ENCODE results near the gene NEGR1.

Gene NEGR1

GRCh38 chr1:71603044-71603776 lies 679.1 kb downstream of the NEGR1 start:
- DNase-seq, result no peak

DNA sequence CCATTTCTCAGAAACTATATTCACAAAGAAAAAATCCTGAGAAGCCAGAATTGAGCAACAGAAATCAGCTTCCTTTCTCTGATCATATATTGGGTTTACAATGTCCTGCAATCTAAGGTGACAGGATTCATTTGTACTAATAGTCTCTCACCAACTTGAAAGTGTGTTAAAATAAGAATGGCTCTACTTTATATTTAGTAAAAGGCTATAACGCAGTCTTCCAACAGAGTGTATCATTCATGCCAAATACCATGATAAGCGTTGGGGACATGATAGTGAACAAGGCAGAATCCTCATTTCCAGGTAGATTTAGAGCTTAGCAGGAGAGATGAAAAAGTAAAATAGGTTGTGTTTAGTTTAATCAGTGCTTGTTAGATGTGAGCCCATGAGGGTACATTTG lies 682.3 kb downstream of the NEGR1 start:
- no peak for DNase-seq

DNA sequence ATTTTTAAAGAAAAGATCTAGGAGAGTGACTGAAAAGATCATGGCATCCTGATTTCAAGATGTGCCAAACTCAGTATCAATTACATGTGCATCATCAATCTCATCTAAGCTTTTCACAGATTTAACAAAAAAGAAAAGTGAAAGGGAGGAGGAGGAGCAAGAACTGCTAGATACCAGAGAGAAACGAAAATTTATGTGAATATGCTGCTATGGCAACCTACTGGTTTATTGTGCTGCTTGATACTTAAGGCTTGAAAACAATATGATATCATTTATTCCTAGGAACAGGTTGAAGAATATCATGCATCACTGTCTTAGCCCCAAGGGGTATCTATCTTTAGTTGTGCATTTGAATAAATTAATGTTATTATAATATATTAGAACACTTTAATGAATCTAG lies 683.0 kb downstream of the NEGR1 start:
- no peak for DNase-seq

DNA sequence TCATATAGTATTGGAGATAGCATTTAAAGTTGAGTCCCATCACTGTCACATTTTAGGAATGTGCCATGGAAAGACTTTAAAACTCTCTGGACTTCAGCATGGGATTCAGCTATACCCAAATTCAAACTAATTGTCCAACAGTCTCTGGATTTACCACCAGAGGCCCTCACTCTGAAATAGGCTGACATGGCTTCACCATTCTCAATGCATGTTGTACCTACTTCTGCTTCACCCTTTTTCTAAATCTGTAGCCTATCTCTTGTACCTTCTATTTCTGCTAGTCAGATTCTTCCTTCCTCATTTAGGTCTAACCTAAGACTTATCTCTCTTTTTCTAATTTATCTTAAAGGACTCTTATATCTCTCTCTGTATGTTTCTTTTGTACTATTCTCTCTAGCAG lies 688.8 kb downstream of the NEGR1 start:
- no peak for DNase-seq

GRCh38 chr1:71592646-71593274 lies 689.6 kb downstream of the NEGR1 start:
- no peak for DNase-seq

DNA sequence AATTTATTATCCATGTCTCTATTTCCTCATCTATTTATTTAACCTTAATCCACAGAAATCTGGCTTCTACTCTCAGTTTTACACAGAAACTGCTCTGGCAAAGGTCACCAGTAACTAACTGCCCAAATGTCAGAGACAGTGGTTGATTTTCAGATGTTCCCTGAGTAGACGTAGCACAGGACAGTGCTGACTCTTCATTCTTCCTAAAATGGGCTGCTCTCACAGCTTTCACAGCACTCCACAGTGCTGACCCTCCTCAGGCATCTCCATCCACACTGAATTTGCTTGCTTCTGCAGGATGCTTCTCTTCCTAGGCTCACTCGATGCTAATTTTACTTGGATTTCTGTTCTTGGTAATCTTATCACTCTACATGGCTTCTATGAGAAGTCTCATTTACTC lies 693.3 kb downstream of the NEGR1 start:
- no peak for DNase-seq

DNA sequence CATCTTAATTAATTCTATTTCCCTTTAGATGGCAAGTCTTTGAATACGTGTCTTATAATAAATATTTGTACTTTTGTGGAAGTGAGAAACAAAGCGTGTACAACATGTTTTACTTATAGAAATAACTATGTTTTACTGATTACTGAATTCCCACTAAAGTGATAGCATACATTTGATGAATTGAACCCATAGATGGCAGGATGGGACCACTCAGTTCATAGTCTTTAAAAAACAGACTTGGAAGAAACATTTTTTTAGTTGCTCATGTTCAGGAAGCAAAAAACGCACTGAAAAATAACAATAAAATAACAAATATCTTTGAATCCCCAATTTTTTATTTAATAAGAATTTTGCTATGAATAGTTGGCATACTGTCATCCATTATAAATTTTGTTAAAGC lies 694.4 kb downstream of the NEGR1 start:
- DNase-seq, result no peak

DNA sequence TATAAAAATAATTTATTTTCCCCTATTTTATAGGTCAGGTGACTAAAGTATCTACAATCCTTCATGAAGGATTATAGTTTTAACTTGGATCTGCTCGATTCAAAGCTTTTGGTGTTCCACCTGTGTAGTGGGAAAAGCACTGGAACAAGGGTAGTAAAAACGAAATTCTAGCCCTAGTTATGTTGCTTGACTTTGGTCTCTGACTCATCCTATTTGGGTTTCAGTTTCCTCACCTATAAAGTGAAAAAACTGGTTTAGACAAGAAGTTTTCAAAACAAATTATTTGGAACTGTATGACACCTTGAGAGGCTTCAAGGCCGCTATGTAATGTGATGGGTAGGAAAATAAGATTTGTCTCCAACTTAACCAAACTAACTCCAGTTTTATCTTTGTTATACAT lies 696.3 kb downstream of the NEGR1 start:
- no peak for DNase-seq

GRCh38 chr1:71583756-71584155 lies 698.6 kb downstream of the NEGR1 start:
- DNase-seq, result no peak

DNA sequence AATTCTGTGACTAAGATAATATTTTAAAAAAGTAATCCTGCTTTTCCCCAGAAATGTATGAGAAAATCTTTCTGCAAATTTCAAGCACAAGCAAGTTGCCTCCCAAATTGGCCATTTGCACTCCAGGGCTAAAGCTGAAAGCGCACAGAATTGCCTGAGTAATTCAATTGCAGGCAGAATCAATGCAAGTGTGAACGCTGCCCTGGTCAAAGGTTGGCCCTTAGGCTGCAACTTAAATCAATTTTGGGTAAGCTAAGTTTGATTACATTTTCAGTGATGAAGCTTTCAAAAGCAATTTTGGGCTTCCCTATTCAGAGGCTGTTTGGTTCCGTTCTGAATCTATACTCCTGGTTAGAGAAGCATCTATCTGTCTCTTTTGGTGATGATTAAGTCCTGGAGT lies 699.7 kb downstream of the NEGR1 start:
- no peak for DNase-seq

DNA sequence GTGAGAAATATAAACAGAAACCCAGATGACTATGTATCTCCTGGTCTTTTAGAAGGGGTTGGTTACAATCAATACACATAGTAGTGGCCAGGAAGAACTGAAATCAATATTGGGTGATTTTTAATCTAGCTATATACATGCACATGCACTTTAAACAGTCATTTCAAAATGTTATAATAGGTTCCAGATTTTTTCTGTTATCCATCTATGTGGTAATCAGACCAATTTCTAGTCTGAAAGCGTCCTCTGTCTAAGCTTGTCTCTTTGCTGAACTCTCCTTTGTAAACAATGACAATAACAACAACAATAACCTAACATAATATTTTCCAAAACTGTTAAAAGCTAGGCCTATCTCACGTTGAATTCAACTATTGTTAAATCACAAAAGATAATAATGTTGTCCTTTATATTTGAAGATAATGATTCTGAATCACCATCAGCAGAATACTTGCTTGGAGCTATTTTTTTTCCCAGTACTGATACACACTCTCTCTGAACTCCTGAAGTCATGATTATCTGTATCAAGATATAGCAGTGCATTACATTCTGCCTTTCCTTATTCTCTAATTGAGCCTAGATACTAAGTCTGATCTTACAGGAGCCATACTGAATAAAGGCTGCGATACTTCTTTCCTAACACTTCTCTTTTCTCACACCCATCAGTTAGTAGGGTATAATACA lies 704.7 kb downstream of the NEGR1 start:
- no peak for DNase-seq

GRCh38 chr1:71572038-71572437 lies 710.3 kb downstream of the NEGR1 start:
- DNase-seq, result no peak

DNA sequence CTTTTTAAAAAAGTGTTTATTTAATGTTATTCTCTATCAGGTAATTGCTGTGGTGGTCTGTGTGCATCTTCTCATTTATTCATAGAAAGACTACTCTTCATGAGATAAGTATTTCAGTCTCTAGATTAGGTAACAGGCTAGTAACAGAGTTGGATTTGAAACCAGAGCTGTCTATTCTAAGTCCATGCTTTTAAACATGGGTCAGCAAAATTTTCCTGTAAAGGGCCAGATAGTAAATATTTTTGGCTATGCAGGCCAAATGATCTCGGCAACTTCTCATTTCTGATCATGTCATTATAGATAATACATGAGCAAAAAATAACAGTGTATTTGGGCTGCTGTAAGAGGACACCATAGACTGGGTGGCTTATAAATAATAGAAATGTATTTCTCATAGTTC lies 715.9 kb downstream of the NEGR1 start:
- DNase-seq, result no peak

DNA sequence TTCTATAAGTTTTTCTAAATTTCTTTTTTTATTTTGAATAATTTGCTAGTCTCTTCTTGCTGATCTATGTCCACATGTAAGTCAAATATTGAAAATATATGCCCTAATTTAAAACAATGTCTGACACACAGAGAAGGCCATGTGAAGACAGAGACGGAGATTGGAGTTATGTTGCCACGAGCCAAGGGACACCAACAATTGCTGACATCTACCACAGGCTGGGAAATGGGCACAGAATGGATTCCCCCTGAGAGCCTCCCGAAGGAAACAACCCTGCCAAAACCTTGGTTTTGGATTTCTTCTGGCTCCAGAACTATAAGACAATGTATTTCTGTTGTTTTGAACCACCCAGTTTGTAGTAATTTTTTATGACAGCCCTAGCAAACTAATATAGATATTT lies 716.5 kb downstream of the NEGR1 start:
- DNase-seq, result no peak

GRCh38 chr1:71565262-71565661 lies 717.1 kb downstream of the NEGR1 start:
- DNase-seq, result no peak

DNA sequence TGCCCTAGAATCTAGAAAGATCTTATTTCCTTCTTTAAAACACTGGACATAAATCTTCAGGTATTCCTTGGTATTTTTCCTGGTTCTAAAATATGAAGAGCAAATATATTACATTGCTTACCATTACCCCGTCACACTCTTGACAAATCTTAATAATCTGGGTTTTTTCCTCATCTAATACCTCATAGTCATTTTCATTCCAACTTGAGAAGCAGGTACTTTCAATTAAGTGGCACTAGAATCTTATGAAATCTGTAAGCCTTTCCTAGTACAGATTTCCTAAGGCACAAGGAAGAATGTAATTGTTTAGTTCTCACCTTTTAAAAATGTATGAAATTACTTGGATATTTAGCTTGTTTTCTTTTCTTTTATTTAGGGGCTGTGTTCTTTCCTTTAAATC lies 720.0 kb downstream of the NEGR1 start:
- DNase-seq, result no peak

GRCh38 chr1:71561729-71562128 lies 720.6 kb downstream of the NEGR1 start:
- DNase-seq, result no peak

- no peak for DNase-seq
Measured at GRCh38 chr1:71561206-71561605, 721.1 kb downstream of the NEGR1 start.

DNA sequence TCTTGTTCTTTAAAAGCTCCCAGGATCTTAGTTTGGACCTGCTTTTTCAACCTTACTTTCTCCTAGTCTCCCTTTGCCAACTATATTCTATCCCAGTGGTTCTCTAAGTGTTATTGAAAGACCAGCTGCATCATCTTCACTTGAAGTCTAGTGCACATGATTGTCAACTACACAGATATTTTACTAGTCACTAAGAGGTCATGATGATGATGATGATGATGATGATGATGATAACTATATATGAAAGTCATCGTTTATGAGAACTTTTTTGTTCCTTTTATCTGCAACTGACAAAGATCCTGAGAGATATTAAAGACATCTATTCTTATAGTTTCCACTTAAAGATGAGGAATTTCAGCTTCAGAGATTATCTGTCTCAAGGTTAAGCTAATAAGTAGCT lies 722.5 kb downstream of the NEGR1 start:
- DNase-seq, result no peak

GRCh38 chr1:71557138-71557537 lies 725.2 kb downstream of the NEGR1 start:
- no peak for DNase-seq

GRCh38 chr1:71548398-71548890 lies 733.9 kb downstream of the NEGR1 start:
- no peak for DNase-seq

DNA sequence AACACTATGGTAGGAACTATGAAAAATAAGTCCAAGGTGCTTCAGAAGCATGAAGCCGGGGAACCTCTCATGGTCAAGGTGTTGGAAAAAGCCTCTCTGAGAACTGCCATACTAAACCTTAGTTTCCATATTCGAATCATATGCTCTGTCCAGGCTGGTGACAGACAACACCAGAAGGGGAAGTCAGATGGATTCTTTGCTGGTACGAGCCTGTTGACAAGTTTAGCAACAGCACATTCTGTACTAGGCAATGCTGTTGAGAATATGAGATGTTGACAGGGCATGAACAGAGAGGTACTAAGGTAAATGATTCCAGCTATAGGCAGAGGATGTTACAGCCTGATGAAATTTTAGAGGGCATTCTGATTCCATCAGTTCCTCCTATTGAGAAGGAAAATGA lies 740.2 kb downstream of the NEGR1 start:
- DNase-seq, result no peak

- DNase-seq, result no peak
Measured at GRCh38 chr1:71533950-71534349, 748.4 kb downstream of the NEGR1 start.

- DNase-seq, result no peak
Measured at GRCh38 chr1:71532343-71532742, 750.0 kb downstream of the NEGR1 start.
